Measurements from ENCODE around the gene MSRB3.

DNA sequence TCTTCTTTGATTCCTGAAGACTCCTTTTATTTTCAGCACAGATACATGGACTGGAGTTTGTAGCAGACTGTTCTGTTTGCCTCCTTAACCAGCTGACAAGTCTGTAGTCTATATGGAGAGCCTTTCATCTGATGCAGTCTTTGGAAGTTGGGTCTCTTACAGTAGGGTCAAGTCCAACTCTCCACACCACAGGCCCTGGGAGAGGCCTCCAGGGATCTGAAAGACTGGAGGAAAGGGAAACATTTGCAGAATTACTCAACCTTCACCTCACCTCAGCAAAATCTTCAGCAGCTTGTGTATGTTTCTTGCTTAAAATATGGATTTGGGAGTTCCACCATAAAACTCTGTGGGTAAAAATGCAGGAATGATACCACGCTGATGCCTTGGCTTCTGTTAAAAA lies 188.4 kb downstream of the MSRB3 start:
- TF ChIP-seq, protein P1, sequence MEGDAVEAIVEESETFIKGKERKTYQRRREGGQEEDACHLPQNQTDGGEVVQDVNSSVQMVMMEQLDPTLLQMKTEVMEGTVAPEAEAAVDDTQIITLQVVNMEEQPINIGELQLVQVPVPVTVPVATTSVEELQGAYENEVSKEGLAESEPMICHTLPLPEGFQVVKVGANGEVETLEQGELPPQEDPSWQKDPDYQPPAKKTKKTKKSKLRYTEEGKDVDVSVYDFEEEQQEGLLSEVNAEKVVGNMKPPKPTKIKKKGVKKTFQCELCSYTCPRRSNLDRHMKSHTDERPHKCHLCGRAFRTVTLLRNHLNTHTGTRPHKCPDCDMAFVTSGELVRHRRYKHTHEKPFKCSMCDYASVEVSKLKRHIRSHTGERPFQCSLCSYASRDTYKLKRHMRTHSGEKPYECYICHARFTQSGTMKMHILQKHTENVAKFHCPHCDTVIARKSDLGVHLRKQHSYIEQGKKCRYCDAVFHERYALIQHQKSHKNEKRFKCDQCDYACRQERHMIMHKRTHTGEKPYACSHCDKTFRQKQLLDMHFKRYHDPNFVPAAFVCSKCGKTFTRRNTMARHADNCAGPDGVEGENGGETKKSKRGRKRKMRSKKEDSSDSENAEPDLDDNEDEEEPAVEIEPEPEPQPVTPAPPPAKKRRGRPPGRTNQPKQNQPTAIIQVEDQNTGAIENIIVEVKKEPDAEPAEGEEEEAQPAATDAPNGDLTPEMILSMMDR (IDR thresholded peaks at IDR 0.05): no peak
- no peak for TF ChIP-seq POLR2A (IDR thresholded peaks at IDR 0.05)
